ENCODE results near the gene EEF1AKMT3. TPM values are rescaled to one million over a fixed set of nuclear protein-coding genes. Genes with fewer than 3 reads are reported as not detected.

The EEF1AKMT3 gene
- total RNA-seq, 4 donors from 2014 or later: 1.9 to 6.7 (median 4.3) TPM

DNA sequence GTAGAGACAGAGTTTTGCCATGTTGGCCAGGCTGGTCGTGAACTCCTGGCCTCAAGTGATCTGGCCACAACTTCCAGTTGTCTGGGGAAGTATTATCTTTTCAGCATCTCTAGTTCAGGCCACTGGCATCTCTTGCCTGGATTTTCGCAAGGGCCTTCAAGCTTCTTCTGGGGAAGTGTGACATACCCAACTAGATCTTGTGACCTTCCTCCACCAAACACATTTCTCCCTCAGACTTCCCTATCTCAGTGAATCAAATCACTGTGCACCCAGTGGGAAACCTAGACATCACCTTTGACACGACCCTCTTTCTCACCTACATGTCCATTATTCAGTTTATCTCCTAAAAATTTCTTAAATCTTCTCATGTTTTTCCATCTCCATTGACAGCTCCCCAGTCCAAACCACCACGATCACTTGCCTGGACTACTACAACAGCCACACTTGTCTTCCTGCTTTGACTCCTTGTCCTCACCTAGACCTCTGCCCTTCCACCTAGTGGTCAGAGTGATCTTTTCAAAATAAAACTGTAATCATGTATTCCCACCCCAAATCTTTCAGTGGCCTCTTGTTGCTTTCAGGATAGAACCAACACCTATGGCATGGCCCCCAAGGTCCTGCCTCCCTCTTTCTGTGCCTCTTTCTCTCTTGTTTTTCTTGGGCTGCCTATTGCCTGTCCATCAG, 3.3 kb downstream of the EEF1AKMT3 start:
- Histone ChIP-seq H3K36me3 (no peaks in the 10 kb centered on the region), H3K4me3 (no peak overlapping the region), H3K9me3 (no peaks in the 10 kb centered on the region), H3K27ac (no peak overlapping the region), H3K4me1 (peaks cover 9 to 21% (median 17%) of the 10 kb centered on the region in 4 donors), H3K27me3 (no peaks in the 10 kb centered on the region)
- WGBS, 2 donors (ENCODE audit: low coverage in 1 of 2): 79 to 89% methylated on average over 3 to 4 of the region's 4 CpGs
- intact Hi-C loops (cut with DNase I; ENCODE audit: low total_unique reads): no loop called here
- in situ Hi-C loops (cut with MboI; ENCODE audit: low pct_ligation_motif_present in 1 of 4, low pct_unique_long_range_greater_than_20kb in 1 of 4, low sequenced_read_pairs in 3 of 4): no loop called here
- DNase-seq: no peak
- TF ChIP-seq POLR2AphosphoS5 (IDR thresholded peaks at IDR 0.05) (no peak), POLR2A (IDR thresholded peaks at IDR 0.05) (no peak), EP300 (IDR thresholded peaks at IDR 0.05; ENCODE audit: low read depth) (no peak)
- TF ChIP-seq, protein P1, sequence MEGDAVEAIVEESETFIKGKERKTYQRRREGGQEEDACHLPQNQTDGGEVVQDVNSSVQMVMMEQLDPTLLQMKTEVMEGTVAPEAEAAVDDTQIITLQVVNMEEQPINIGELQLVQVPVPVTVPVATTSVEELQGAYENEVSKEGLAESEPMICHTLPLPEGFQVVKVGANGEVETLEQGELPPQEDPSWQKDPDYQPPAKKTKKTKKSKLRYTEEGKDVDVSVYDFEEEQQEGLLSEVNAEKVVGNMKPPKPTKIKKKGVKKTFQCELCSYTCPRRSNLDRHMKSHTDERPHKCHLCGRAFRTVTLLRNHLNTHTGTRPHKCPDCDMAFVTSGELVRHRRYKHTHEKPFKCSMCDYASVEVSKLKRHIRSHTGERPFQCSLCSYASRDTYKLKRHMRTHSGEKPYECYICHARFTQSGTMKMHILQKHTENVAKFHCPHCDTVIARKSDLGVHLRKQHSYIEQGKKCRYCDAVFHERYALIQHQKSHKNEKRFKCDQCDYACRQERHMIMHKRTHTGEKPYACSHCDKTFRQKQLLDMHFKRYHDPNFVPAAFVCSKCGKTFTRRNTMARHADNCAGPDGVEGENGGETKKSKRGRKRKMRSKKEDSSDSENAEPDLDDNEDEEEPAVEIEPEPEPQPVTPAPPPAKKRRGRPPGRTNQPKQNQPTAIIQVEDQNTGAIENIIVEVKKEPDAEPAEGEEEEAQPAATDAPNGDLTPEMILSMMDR (IDR thresholded peaks at IDR 0.05): no peak

DNA sequence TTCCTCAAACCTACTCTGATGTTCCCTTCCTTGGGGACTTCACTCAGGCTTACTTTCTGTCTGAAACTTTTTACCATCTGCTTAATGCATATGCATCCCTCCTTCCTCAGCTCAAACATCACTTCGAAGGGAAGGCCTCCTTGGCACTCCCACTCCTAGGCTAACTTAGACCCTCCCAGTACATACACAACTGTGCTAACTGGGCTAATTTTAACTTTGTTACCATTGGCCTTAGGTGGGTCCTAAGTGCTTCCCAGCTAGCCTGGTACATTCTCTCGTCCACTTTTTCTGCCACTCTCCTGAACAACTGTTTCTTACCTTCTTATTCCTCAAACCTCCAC, 3.8 kb downstream of the EEF1AKMT3 start:
- no peak overlapping the region for H3K4me3 ChIP-seq
- peaks cover 8 to 17% (median 13%) of the 10 kb centered on the region in 4 donors for H3K4me1 ChIP-seq
- in situ Hi-C loops (cut with MboI; ENCODE audit: low pct_ligation_motif_present in 1 of 4, low pct_unique_long_range_greater_than_20kb in 1 of 4, low sequenced_read_pairs in 3 of 4): no loop called here
- no peak overlapping the region for H3K27ac ChIP-seq
- H3K9me3 ChIP-seq: no peaks in the 10 kb centered on the region
- no peaks in the 10 kb centered on the region for H3K36me3 ChIP-seq
- no peak for TF ChIP-seq POLR2A (IDR thresholded peaks at IDR 0.05)
- TF ChIP-seq, protein P1 (IDR thresholded peaks at IDR 0.05): no peak
- no peak for TF ChIP-seq EP300 (IDR thresholded peaks at IDR 0.05; ENCODE audit: low read depth)
- no peak for TF ChIP-seq POLR2AphosphoS5 (IDR thresholded peaks at IDR 0.05)
- 88% methylated on average over 1 to 2 of the region's 2 CpGs for WGBS, 2 donors (ENCODE audit: low coverage in 1 of 2)
- intact Hi-C loops (cut with DNase I; ENCODE audit: low total_unique reads): no loop called here
- H3K27me3 ChIP-seq: no peaks in the 10 kb centered on the region
- no peak for DNase-seq

DNA sequence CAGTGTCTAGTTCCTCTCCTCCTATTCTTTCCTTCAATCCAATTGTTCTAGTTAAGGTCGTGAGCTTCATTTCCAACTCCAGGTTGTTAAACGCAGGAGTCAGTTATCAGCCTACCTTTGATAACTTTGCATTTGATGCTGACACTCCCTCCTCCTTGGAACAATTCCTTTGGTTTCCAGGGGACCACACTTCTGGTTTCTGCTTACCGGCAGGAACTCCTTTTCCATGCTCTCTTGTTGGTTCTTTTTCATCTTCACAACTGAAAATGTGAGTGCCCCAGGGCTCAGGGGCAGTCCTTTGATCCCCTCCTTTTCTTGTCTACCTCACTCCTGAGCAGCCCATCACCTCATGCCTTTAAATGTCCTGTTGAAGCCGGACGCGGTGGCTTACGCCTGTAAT, 5.0 kb downstream of the EEF1AKMT3 start:
- TF ChIP-seq POLR2A (IDR thresholded peaks at IDR 0.05): no peak
- TF ChIP-seq, protein P1 (IDR thresholded peaks at IDR 0.05): no peak
- no peak for TF ChIP-seq EP300 (IDR thresholded peaks at IDR 0.05; ENCODE audit: low read depth)
- no peak for TF ChIP-seq POLR2AphosphoS5 (IDR thresholded peaks at IDR 0.05)
- WGBS, 2 donors (ENCODE audit: low coverage in 1 of 2): 91 to 92% methylated on average over 5 to 7 of the region's 7 CpGs
- DNase-seq: no peak
- Histone ChIP-seq H3K36me3 (no peaks in the 10 kb centered on the region), H3K4me3 (no peak overlapping the region), H3K4me1 (peaks cover 4 to 17% (median 11%) of the 10 kb centered on the region in 4 donors), H3K27me3 (no peaks in the 10 kb centered on the region), H3K9me3 (no peaks in the 10 kb centered on the region), H3K27ac (no peak overlapping the region)
- intact Hi-C loops (cut with DNase I; ENCODE audit: low total_unique reads) (no loop called here), in situ Hi-C loops (cut with MboI; ENCODE audit: low pct_ligation_motif_present in 1 of 4, low pct_unique_long_range_greater_than_20kb in 1 of 4, low sequenced_read_pairs in 3 of 4) (no loop called here)

DNA sequence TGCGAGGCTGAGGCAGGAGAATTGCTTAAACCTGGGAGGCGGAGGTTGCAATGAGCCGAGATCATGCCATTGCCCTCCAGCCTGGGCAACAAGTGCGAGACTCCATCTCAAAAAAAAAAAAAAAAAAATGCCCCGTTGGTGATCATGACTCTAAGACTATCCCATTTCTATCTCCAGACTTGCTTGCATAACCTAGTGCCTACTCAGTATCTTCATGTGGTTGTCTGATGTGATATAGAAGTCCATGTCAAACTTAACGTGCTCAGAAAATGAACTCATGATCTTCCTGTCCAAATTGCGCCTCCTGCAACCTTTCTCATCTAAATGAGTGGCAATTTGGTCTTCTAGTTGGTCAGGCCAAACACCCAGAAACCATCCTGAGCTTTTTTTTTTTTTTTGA, 5.5 kb downstream of the EEF1AKMT3 start:
- TF ChIP-seq, protein P1 (IDR thresholded peaks at IDR 0.05): no peak
- no peak for TF ChIP-seq POLR2A (IDR thresholded peaks at IDR 0.05)
- Histone ChIP-seq H3K27ac (no peak overlapping the region), H3K9me3 (no peaks in the 10 kb centered on the region), H3K36me3 (no peaks in the 10 kb centered on the region), H3K27me3 (no peaks in the 10 kb centered on the region), H3K4me3 (no peak overlapping the region), H3K4me1 (peaks cover 4 to 16% (median 9%) of the 10 kb centered on the region in 4 donors)
- DNase-seq: no peak
- intact Hi-C loops (cut with DNase I; ENCODE audit: low total_unique reads): no loop called here
- in situ Hi-C loops (cut with MboI; ENCODE audit: low pct_ligation_motif_present in 1 of 4, low pct_unique_long_range_greater_than_20kb in 1 of 4, low sequenced_read_pairs in 3 of 4): no loop called here
- WGBS, 2 donors (ENCODE audit: low coverage in 1 of 2): 82 to 94% methylated on average over 3 to 7 of the region's 7 CpGs
